Measurements from ENCODE around the gene TMEM51.

The TMEM51 gene

DNA sequence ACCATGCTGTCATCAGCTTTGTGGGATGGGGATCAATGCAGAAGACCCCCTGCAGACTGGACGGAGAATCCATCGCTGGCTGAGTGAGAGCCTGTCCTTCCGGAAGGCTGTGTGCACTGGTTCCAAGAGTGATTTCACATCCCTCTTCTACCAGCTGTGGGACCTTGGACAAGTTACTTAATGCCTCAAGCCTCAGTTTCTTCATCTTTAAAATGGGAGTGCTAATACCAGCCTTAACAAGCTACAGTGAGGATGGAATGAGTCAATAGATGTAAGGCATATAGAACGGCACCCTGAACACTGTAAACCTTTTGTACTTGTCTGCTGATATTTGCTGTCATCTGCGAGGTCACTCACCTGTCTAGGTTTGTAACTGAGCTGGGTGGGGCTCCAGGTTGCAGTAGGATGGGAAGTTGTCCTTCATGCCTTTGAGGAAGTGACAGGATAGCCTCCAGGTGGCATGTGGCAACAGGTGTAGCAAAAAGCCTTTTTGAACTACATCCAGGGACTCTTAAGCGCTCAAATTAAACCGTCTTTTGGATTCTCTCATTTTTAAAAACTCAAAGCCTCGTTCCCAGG is 27.5 kb downstream of the TMEM51 start:
- peak; percentile 41 for DNase-seq (ENCODE audit: low read depth)
- no peak for TF ChIP-seq CTCF (IDR thresholded peaks at IDR 0.05; ENCODE audit: insufficient read depth, low read depth, low read length, missing control alignments)

GRCh38 chr1:15181564-15181963 is 28.0 kb downstream of the TMEM51 start:
- TF ChIP-seq CTCF (IDR thresholded peaks at IDR 0.05; ENCODE audit: insufficient read depth, low read depth, low read length, missing control alignments): no peak
- no peak for DNase-seq (ENCODE audit: low read depth)
- no peak overlapping the region for H3K4me3 ChIP-seq (ENCODE audit: low read length)

More for the DNA sequence above, 27.5 kb downstream of the TMEM51 start:
- H3K4me3 ChIP-seq (ENCODE audit: low read length): no peak overlapping the region

DNA sequence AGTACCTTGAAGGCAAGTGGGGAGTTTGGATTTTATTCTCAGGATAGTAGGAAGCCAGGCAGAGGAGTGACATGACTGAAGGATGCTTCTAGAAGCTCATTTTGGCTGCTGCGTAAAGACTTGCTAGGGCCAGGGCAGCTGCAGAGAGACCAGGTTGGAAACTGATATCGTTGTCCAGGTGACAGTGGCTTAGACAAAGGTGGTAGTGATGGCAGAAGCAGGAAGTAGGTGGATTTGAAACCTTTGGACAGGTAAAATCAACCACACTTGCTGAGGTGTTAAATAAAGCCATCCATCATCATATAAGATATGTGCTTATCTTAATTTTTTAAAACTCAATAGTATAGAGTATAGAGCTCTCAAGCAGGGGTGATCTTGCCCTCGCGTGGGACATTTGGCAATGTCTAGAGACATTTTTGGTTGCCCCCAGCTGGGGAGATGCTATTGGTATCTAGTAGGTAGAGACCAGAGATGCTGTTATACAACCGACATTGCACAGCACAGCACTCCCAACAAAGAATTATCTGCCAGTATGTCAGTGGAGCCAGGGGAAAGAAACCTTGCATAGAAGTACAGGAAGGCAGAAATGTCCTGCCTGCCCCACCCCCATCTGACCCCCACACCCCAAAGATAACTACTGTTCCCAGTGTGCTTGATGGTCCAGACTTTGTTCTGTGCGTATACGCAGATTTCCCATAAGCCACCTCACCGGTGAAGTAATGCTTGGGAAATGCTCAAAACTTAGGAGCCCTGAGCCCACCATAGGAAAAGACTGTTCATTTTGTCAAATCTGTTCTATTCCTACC is 31.1 kb downstream of the TMEM51 start:
- H3K4me3 ChIP-seq (ENCODE audit: low read length): no peak overlapping the region
- TF ChIP-seq CTCF (IDR thresholded peaks at IDR 0.05; ENCODE audit: insufficient read depth, low read depth, low read length, missing control alignments): no peak
- DNase-seq (ENCODE audit: low read depth): no peak

DNA sequence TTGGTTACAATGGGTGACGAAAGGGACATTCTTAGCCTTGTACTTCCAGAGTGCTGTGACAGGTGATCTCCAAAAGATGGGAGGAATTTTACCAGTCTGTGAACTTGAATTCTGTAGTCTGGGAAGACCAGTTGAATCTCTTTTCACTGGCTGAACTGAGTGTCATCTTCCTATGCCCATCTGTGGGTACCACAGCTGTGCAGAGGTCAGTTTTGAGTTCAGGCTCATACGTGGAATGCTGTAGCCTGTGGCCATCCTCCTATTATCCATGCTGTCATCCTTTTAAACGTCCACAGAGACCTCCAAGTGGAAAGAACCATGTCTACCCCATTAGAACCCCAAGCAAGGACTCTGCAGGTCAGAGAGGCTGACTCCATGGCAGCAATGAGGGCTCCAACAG is 32.1 kb downstream of the TMEM51 start:
- no peak overlapping the region for H3K4me3 ChIP-seq (ENCODE audit: low read length)
- TF ChIP-seq CTCF (IDR thresholded peaks at IDR 0.05; ENCODE audit: insufficient read depth, low read depth, low read length, missing control alignments): no peak
- no peak for DNase-seq (ENCODE audit: low read depth)

- no peak for TF ChIP-seq CTCF (IDR thresholded peaks at IDR 0.05; ENCODE audit: insufficient read depth, low read depth, low read length, missing control alignments)
- no peak overlapping the region for H3K4me3 ChIP-seq (ENCODE audit: low read length)
- no peak for DNase-seq (ENCODE audit: low read depth)
These were observed 32.7 kb downstream of the TMEM51 start for GRCh38 chr1:15186073-15186845.

GRCh38 chr1:15186846-15187151 is 33.3 kb downstream of the TMEM51 start:
- H3K4me3 ChIP-seq (ENCODE audit: low read length): no peak overlapping the region
- no peak for DNase-seq (ENCODE audit: low read depth)
- TF ChIP-seq CTCF (IDR thresholded peaks at IDR 0.05; ENCODE audit: insufficient read depth, low read depth, low read length, missing control alignments): no peak

Data from epithelial cell of esophagus (primary cell).